ENCODE data around the gene ANKRD42.
A peak's percentile ranks its signal among the peaks of the same experiment; 100 is the strongest.

Gene ANKRD42

DNA sequence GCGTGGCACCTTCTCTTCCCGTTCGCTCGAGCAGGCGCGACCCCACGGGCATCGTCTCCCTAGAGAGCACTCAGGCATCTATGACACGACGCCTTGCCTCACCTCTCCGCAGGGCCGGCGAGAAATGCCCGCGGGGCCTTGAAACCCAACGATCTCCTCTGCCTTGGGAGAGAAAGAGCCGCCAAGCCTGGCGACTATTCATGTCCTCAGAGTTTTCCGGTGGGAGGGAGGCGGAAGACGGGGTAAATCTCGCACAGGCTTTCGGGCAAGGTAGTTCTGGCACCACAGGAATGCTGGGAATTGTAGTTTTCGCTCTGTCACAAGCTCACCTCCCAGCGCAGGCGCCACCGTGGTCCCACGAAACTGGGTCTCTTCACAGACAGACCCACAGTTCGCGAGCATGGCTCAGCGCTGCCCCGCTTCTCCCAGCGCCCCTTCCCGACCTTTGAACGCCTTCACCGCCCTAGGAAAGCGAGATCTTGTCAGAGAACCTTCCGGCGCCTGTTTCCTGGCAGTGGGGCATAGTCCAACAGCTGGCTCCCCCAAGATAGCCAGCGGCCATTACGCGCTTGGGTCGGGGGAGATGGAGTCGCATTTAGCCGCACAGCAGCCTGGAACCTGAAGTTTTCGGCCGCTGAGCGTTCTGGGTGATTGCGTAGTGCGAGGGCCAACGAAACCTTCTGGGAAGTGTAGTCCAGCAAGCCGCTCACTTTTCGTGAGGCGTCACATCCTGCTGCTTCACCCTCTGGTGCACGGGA, 92.4 kb downstream of the ANKRD42 start, which contains the start of gene CCDC90B (continued):
- TF ChIP-seq SCRT2 (tag by site-specific recombination; IDR thresholded peaks at IDR 0.05) (peak; percentile 62; the same call in 1 of the 2 replicates), ZEB2 (tag by site-specific recombination; IDR thresholded peaks at IDR 0.05) (peak; percentile 65; the same call in 1 of the 2 replicates), ZNF843 (tag by site-specific recombination; IDR thresholded peaks at IDR 0.05) (peak; percentile 66; the same call in 1 of the 2 replicates), SALL2 (tag by site-specific recombination; IDR thresholded peaks at IDR 0.05; ENCODE audit: borderline replicate concordance) (no peak)
- TF ChIP-seq, protein P1, sequence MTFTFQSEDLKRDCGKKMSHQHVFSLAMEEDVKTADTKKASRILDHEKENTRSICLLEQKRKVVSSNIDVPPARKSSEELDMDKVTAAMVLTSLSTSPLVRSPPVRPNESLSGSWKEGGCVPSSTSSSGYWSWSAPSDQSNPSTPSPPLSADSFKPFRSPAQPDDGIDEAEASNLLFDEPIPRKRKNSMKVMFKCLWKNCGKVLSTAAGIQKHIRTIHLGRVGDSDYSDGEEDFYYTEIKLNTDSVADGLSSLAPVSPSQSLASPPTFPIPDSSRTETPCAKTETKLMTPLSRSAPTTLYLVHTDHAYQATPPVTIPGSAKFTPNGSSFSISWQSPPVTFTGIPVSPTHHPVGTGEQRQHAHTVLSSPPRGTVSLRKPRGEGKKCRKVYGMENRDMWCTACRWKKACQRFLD (tag by site-specific recombination; IDR thresholded peaks at IDR 0.05): no peak

DNA sequence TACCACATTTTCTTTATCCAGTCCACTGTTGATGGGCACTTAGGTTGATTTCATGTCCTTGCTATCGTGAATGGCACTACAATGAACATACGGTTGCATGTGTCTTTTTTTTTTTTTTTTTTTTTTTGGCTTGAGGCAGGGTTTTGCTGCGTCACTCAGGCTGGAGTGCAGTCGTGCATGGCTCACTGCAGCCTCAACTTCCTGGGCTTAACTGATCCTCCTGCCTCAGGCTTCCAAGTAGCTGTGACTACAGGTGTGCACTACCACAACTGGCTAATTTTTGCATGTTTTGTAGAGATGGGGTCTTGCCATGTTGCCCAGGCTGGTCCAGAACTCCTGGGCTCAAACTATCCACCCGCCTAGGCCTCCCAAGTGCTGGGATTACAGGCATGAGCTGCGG, 94.1 kb downstream of the ANKRD42 start:
- CTCF ChIA-PET: no interaction called here
- H3K36me3 ChIP-seq (ENCODE audit: control insufficient read depth in 2 of 2, insufficient read depth in 1 of 2, low read length in 2 of 2): peaks cover 0 to 4% of the 10 kb centered on the region in 2 experiments; a peak in 1 of 3 replicates
- no peak for TF ChIP-seq ZNF404 (tag by site-specific recombination; IDR thresholded peaks at IDR 0.05)
- TF ChIP-seq, protein P2, sequence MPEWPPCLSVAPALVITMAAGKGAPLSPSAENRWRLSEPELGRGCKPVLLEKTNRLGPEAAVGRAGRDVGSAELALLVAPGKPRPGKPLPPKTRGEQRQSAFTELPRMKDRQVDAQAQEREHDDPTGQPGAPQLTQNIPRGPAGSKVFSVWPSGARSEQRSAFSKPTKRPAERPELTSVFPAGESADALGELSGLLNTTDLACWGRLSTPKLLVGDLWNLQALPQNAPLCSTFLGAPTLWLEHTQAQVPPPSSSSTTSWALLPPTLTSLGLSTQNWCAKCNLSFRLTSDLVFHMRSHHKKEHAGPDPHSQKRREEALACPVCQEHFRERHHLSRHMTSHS (tag by site-specific recombination; IDR thresholded peaks at IDR 0.05): no peak
- TF ChIP-seq ZNF426 (tag by site-specific recombination; IDR thresholded peaks at IDR 0.05): no peak
- no peak for TF ChIP-seq HOXA7 (CRISPR knock-in tag; IDR thresholded peaks at IDR 0.05; ENCODE audit: borderline replicate concordance)
- TF ChIP-seq, protein P3, sequence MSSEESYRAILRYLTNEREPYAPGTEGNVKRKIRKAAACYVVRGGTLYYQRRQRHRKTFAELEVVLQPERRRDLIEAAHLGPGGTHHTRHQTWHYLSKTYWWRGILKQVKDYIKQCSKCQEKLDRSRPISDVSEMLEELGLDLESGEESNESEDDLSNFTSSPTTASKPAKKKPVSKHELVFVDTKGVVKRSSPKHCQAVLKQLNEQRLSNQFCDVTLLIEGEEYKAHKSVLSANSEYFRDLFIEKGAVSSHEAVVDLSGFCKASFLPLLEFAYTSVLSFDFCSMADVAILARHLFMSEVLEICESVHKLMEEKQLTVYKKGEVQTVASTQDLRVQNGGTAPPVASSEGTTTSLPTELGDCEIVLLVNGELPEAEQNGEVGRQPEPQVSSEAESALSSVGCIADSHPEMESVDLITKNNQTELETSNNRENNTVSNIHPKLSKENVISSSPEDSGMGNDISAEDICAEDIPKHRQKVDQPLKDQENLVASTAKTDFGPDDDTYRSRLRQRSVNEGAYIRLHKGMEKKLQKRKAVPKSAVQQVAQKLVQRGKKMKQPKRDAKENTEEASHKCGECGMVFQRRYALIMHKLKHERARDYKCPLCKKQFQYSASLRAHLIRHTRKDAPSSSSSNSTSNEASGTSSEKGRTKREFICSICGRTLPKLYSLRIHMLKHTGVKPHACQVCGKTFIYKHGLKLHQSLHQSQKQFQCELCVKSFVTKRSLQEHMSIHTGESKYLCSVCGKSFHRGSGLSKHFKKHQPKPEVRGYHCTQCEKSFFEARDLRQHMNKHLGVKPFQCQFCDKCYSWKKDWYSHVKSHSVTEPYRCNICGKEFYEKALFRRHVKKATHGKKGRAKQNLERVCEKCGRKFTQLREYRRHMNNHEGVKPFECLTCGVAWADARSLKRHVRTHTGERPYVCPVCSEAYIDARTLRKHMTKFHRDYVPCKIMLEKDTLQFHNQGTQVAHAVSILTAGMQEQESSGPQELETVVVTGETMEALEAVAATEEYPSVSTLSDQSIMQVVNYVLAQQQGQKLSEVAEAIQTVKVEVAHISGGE (tag by site-specific recombination; conservative IDR thresholded peaks at IDR 0.05; ENCODE audit: low read depth): no peak
- no peak for TF ChIP-seq ZNF521 (tag by site-specific recombination; IDR thresholded peaks at IDR 0.05)
- TF ChIP-seq, protein P4, sequence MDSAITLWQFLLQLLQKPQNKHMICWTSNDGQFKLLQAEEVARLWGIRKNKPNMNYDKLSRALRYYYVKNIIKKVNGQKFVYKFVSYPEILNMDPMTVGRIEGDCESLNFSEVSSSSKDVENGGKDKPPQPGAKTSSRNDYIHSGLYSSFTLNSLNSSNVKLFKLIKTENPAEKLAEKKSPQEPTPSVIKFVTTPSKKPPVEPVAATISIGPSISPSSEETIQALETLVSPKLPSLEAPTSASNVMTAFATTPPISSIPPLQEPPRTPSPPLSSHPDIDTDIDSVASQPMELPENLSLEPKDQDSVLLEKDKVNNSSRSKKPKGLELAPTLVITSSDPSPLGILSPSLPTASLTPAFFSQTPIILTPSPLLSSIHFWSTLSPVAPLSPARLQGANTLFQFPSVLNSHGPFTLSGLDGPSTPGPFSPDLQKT (IDR thresholded peaks at IDR 0.05; ENCODE audit: borderline replicate concordance, low read depth, low read length): no peak
- no peak for TF ChIP-seq ZBTB17 (tag by site-specific recombination; IDR thresholded peaks at IDR 0.05)
- TF ChIP-seq ZNF133 (tag by site-specific recombination; IDR thresholded peaks at IDR 0.05): no peak
- TF ChIP-seq GLI4 (tag by site-specific recombination; IDR thresholded peaks at IDR 0.05): no peak
- TF ChIP-seq, protein P5, sequence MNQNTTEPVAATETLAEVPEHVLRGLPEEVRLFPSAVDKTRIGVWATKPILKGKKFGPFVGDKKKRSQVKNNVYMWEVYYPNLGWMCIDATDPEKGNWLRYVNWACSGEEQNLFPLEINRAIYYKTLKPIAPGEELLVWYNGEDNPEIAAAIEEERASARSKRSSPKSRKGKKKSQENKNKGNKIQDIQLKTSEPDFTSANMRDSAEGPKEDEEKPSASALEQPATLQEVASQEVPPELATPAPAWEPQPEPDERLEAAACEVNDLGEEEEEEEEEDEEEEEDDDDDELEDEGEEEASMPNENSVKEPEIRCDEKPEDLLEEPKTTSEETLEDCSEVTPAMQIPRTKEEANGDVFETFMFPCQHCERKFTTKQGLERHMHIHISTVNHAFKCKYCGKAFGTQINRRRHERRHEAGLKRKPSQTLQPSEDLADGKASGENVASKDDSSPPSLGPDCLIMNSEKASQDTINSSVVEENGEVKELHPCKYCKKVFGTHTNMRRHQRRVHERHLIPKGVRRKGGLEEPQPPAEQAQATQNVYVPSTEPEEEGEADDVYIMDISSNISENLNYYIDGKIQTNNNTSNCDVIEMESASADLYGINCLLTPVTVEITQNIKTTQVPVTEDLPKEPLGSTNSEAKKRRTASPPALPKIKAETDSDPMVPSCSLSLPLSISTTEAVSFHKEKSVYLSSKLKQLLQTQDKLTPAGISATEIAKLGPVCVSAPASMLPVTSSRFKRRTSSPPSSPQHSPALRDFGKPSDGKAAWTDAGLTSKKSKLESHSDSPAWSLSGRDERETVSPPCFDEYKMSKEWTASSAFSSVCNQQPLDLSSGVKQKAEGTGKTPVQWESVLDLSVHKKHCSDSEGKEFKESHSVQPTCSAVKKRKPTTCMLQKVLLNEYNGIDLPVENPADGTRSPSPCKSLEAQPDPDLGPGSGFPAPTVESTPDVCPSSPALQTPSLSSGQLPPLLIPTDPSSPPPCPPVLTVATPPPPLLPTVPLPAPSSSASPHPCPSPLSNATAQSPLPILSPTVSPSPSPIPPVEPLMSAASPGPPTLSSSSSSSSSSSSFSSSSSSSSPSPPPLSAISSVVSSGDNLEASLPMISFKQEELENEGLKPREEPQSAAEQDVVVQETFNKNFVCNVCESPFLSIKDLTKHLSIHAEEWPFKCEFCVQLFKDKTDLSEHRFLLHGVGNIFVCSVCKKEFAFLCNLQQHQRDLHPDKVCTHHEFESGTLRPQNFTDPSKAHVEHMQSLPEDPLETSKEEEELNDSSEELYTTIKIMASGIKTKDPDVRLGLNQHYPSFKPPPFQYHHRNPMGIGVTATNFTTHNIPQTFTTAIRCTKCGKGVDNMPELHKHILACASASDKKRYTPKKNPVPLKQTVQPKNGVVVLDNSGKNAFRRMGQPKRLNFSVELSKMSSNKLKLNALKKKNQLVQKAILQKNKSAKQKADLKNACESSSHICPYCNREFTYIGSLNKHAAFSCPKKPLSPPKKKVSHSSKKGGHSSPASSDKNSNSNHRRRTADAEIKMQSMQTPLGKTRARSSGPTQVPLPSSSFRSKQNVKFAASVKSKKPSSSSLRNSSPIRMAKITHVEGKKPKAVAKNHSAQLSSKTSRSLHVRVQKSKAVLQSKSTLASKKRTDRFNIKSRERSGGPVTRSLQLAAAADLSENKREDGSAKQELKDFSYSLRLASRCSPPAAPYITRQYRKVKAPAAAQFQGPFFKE (tag by site-specific recombination; IDR thresholded peaks at IDR 0.05; ENCODE audit: borderline replicate concordance): no peak
- POLR2A ChIA-PET: no interaction called here
- H3K4me3 ChIP-seq (ENCODE audit: low read depth, low read length): no peak overlapping the region
- H3K9me3 ChIP-seq (ENCODE audit: control insufficient read depth, insufficient read depth, low read depth, low read length): no peaks in the 10 kb centered on the region
- no peaks in the 10 kb centered on the region for H3K4me1 ChIP-seq (ENCODE audit: control insufficient read depth, insufficient read depth, low read length)
- no peak overlapping the region for H3K27ac ChIP-seq (ENCODE audit: extremely low read depth, low read depth, low read length)
